Activated effector memory CD4-positive, alpha-beta T cell treated with Interleukin-2 at 50 U/mL for 16 hours (primary cell): ENCODE measurements around the gene CNTN5.
"Not testable (repeated sequence)": the region's sequence is repeated elsewhere in the genome, so short reads cannot be mapped to it uniquely, and the experiment has no call there.

Experiments
- DNase-seq: peaks from one replicate; pipeline ENCODE4 v3.0.0-alpha.2; 2020

CNTN5 gene

DNA sequence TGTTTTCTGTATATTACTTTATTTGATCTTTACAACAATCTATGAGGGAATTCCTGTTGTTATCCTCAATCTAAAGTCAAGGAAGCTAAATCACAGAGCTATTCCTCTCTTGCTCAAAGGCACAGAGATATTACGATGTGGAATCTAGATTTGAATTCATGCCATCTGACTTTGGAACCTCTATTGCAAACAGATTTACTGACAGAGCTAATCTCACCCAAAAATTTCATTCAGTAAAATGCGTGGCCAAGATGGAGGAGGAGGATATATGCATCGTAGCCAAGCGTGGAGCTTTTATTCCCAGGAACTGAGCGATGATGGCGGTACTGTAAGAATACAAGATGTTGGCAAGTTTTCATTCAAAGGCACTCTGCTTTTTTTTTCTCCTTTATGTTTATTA is 791.8 kb downstream of the CNTN5 start:
- no peak for DNase-seq

DNA sequence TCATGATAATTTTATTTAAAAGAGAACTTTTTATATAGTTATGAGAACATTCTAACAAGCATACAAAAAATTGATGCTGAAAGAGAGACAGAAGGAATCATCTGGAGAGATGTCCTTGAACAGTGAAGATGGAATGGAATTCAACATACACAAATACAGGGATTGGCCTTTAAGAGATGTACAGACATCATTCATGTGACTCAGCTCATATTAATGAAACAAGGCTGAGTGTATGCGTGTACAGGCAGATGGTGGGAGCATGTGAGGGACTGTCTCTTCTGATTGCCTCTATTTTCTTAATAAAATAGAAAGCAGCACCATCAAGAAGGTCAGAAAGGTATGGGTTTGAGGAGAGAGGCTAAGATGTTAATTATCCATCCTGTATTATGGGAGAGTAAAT is 793.3 kb downstream of the CNTN5 start:
- DNase-seq, result no peak

DNA sequence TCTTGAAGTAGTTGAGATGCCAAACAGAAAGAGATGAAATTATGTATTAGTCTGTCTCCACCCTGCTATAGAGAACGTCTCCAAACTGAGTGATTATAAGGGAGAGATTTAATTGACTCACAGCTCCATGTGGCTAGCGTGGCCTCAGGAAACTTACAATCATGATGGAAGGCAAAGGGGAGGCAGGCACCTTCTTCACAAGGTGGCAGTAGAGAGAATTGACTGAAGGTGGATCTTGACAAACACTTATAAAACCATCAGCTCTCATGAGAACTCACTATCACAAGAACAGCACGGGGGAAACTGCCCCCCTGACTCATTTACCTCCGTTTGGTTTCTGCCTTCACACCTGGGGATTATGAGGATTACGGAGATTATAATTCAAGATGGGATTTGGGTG is 794.0 kb downstream of the CNTN5 start:
- no peak for DNase-seq

DNA sequence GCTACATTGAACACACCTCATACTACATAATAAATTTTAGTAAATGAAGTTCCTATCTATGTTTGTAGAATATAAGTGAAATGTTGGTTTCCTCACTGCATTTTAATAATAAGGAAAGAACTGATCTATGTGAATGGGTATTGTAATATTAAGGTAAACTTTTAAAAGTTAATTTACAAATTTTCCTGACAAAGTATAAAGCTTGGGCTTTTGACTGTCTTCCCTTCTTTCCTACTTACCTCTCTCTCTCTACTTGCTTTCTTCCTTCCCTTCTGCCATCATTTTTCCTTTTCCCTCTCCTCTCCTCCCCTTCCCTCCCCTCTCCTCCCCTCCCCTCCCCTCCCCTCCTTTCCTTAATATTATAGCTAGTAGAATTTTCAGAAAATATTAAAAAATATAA is 798.2 kb downstream of the CNTN5 start:
- no peak for DNase-seq

DNA sequence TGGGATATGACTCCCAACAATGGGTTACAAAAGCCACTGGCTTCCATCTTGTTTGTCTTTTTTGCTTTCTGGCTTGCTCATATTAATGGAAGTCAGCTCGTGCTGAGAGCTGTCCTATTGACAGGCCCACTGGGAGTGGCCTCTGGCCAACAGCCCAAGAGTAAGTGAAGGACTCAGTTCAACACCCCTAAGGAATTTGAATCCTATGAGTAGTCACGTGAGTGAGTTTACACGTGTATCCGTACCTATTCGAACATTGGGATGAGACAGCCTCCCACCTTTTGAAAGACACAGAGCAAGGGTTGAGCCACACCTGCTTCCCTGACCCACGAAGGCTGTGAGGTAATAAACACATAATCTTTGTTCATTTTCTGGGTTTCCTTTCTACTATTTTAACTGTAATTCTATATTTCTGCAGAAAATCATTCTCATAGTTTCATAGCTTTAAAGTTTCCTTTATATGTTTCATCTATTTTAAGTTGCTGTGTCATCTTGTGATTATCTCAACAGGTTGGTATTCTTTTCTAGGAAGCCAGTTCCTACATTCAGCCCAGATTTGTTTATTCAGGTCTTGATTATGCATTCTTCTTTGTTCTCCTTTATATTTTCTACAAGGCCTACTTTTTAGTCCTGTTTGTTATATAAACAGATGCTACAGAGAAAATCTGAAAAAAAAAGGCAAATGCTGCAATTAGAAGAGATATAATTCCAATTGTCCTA is 802.3 kb downstream of the CNTN5 start:
- no peak for DNase-seq

DNA sequence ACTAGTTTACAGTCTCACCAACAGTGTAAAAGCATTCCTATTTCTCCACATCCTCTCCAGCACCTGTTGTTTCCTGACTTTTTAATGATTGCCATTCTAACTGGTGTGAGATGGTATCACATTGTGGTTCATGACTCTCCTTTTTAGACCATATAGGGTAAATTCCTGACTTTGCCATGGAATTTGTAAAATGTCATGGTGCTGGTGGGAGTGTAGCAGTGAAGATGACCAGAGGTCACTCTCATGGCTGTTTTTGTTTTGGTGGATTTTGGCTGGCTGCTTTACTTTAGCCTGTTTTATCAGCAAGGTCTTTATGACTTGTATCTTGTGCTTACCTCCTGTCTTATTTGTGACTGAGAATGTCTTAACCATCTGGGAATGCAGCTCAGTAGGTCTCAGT is 816.0 kb downstream of the CNTN5 start:
- not testable (repeated sequence) for DNase-seq

DNA sequence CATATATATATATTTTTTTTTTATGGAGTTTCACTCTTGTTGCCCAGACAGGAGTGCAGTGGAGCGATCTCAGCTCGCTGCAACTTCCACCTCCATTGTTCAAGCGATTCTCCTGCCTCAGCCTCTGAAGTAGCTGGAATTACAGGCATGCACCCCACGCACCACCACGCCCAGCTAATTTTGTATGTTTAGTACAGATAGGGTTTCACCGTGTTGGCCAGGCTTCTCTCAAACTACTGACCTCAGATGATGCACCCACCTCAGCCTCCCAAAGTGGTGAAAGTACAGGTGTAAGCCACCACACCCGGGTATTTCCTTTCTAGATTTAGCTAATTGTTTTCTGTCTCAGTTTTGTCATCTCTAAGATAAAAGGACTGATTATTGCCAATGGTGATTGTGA is 821.1 kb downstream of the CNTN5 start:
- DNase-seq, result no peak

DNA sequence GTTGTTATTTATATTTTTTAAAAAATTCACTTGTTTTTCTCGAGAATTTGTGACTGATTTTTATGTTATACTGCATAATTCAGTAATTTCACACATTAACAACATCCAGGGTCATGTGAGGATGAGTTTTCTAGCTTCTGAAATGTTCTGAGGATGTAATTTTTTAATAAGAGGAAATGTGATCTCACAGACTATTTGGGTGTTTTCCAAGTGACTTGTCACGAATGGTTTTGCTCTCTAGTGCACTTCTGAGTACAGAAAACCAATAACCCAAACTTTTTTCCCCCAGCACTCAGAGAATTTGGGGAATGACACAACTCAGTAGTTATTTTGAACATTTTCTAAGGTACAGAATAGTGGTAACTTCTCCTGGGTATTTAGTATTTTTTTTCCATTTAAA is 845.2 kb downstream of the CNTN5 start:
- DNase-seq, result no peak

DNA sequence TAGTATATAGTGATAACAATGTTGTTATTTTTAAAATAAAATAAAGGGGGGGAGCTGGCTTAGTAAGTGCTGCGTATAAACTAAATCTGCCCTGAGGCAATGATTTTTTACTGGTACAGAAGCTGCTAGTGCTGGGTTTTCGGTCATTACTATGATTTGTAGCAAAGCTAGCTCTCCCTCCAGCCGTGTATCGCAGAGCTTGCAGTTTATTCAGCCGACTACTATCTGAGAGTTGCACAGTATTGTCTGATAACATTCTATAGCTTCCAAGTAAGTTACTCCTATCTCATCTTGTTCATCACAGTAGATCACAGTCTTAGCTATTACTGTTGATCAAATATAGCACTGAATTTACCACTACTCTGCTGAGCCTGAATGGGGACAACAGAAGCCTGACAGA is 860.9 kb downstream of the CNTN5 start:
- no peak for DNase-seq

DNA sequence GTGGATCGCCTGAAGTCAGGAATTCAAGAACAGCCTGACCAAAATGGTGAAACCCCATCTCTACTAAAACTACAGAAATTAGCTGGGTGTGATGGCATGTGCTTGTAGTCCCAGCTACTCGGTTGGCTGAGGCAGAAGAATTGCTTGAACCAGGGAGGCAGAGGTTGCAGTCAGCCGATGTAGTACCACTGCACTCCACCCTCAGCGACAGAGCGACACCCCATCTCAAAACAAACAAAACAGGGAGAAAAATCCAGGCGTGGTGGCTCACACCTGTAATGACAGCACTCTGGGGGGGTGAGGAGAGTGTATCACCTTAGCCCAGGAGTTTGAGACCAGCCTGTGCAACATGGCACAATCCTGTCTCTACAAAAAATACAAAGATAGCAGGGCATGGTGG is 864.0 kb downstream of the CNTN5 start:
- DNase-seq, result no peak

DNA sequence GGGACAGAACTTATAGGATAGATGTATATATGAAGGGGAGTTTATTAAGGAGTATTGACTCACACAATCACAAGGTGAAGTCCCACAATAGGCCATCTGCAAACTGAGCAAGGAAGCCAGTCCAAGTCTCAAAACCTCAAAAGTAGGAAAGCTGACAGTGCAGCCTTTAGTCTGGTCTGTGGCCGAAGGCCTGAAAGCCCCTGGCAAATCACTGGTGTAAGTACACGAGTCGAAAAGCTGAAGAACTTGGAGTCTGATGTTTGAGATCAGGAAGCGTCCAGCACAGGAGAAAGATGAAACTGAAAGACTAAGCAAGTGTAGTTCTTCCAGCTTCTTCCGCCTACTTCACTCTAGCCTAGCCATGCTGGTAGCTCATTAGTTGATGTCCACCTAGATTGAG is 866.7 kb downstream of the CNTN5 start:
- no peak for DNase-seq

DNA sequence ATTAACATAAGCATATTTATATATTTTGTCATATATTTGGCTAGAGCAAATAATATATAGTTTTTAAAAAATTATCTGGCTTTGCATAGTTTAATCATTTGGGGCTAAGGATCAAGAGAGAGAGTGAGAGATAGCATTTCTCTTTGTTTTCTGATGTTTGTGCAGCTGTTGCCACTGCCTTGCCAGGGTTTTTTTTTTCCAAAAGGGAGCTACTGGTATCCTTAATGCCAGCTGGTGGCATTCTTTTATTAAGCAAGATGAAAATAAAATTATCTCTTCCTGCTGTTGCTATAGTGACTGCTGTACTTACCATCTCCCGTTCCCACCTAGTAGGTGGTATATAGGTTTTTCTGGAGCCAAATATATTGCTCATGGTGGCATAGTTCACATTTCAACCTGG is 873.1 kb downstream of the CNTN5 start:
- DNase-seq, result no peak

DNA sequence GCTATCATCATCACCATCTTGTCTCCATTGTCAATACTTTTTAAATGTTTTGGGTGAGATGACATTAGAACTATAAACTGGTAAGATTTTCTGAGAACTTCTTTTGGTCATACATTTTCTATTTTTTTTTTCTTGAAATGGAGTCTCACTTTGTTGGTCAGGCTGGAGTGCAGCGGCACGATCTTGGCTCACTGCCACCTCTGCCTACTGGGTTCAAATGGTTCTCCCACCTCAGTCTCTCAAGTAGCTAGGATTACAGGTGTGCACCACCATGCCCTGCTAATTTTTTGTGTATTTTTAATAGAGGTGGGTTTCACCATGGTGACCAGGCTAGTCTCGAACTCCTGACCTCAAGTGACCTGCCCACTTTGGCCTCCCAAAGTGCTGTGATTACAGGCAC is 880.4 kb downstream of the CNTN5 start:
- no peak for DNase-seq

DNA sequence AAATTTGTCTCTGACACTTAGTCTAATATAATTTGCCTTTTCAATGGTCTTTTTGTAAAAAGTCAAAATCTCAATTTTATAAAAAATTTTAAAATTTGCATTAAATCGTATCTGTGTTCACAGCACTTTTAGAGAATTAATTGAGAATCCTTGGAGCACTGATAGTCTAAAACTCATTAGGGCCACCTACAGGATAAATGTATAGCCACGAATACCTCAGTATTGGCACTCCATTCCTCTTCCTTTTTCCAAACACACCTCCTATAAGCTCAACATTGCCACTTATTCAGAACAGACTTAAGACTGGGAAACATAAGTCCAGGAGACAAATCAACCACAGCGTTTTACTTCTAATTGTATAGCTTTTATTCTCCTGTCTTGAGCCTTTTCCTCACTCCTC is 890.4 kb downstream of the CNTN5 start:
- DNase-seq, result no peak

DNA sequence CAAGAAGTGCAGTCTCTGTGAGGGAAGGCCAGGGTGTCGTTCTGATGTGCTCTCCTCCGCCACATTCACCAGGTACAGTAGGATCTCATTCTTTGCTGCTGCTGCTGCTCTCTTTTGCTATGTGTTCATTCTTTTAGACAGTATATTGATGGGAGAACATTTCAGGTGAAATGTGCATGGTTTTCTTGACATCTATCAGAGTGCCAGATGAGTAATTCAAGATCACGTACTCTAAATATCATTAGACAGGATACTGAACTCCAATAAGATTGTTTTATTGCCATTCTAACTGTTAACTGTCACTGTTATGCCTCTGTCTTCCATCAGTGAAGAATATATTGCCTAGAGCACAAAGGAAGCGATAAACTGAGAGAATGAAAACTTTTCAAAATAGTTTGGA is 895.3 kb downstream of the CNTN5 start:
- no peak for DNase-seq

DNA sequence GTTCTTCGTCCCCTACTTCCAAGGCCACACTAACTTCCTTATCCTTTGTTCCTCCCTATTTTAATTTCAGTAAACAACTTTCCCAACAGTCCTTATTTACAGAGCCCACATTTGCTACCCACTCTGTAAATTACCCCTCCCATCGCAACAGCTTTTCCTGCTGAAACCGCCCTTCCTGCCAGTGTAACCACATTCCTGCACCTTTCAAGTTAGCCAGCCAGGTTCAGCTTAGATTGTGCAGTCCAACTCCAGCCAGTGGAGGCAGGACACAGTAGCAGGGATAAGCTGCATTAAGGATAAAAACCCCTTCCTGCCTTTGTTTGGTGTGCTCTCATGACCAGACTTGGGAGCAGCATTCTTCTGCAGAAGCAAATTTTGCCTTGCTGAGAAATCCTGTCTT is 898.0 kb downstream of the CNTN5 start:
- DNase-seq, result no peak

DNA sequence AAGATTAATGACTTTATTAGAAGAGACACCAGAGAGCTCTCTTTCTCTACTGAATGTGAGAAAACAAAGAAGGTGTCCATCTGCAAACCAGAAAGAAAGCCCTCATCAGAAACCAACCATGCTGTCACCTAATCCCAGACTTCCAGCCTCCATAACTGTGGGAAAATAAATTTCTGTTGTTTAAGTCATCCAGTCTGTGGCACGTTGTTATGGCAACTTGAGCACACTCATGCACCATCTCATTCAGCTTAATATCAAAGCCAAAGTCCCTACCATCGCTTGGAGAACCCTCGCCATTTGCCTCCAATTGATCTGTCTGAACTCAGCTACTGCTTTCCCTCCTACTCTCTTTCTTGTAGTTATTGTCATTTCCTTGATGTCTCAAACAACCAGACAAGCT is 900.2 kb downstream of the CNTN5 start:
- no peak for DNase-seq

DNA sequence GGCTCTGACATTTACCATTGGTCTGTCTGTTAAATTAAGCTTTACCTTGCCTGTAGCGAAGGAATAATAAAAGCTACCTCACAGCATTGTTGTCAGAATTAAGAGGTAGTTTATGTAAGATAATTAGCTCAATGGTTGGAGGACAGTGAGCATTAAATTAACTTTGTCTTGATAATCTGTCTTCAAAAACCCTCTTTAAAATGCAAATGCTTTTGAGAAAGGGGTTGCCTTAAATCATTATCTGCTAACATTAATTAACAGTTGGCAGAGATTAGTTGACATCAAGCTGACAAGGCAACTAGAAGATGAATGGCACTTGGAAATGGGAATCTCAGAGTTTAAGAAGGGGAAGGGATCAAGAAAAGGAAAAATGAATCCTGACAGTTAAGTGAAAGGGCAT is 905.2 kb downstream of the CNTN5 start:
- DNase-seq, result no peak

DNA sequence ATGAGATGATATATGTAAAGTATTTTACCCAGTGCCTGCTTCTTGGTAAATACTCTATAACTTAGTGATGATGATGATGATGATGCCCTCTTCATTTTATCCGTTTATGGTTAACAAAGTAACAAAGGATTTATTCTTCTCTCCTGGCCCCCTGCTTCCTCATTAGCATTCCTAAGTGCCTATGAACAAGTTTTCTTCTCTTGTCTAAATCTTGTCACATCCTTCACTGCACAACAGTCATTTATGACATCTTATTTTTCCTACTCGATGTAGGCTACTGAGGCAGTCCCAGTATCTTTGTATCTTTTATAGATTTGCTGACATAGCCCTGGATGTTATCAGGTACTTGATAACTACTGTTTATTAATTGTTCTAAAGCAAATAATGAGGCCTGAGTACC is 911.9 kb downstream of the CNTN5 start:
- DNase-seq, result no peak

DNA sequence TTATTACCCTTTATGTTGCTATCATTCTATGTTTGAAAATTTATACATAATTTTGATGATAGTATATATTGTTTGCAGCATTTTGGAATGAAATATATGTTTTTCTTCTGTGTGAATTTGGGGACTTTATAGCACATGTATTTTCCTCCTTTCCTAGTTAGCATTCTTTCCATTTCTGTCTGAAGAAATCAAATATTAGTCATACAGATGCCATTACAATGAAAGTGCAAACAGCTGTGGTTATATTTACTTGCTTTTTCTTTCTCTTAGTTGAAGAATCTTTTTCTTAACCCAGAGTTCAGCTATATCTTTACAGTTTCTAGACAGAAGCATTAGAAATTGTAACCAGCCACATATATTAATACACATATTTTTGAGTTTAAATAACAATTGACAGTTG is 913.3 kb downstream of the CNTN5 start:
- DNase-seq, result no peak

DNA sequence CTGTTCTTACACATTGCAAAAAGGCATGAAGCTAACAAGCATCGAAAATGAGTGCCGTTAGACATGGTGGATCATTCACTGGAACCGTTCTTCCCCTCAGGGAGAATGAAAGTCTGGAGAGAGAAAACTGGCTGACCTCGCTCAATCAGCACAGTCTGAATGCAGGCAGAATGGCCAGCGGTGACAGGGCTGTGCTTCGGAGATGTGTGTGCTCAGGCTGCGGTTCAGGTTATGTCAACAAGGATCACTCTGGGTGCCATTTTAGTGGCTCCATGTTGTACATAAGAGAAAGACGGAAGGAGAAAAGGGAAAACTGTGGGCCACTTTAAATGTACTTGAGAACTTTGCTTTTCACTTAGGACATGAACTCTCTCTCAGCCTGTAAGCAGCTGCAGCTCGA is 916.6 kb downstream of the CNTN5 start:
- DNase-seq, result no peak

DNA sequence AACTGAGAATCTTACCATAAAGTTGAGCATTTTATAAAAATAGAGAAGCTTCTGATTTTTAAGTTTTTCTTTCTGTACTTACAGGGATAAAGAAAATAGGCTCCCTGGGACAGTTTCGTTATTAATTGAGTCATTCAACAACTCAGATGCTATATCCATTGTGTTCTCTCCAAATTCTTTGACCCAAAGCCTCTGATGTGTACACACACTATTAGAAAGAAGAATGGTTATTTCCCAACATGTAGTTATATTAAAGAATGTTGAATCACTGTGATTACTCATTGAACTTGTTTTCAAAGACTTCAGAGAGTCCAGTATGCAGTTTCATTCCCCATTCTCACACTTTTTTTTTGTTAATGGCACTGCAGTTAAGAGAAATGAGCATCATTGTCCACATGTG is 932.1 kb downstream of the CNTN5 start:
- DNase-seq, result no peak

DNA sequence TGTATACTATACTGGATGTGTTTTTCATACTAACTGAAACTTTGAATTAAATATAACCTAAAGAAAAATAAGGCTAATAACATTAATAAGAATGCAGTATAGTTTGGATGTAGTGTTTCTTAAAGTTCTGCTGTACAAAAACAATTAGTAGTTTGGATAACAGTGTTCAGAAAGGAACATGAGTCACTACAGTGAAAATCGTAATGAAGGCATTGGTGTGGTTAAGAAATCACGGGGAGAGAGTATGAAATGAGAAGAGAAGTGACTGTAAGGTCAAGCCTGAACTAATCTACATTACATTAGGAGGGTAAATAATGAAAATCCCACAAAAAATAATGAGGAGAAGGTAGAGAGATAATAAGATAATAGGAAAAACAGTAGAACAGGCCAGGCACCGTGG is 939.8 kb downstream of the CNTN5 start:
- DNase-seq, result no peak

DNA sequence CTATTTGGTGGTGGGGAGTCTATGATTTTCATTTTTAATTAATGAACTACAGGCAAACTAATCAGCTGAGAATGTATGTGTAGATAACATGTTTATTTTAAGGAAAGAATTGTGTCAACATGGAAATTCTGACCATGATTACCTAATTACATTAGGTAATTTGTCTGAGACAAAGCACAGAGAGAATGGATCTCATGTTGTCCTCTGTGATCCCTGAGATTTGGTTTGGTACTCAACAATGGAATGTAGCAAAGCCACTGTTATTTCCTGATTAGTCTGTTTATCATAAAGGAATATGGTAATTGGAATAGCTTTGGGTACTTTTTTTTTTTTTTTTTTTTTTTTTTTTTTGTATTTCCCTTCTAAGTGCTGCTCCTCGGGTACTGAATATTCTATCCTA is 947.6 kb downstream of the CNTN5 start:
- DNase-seq, result no peak

DNA sequence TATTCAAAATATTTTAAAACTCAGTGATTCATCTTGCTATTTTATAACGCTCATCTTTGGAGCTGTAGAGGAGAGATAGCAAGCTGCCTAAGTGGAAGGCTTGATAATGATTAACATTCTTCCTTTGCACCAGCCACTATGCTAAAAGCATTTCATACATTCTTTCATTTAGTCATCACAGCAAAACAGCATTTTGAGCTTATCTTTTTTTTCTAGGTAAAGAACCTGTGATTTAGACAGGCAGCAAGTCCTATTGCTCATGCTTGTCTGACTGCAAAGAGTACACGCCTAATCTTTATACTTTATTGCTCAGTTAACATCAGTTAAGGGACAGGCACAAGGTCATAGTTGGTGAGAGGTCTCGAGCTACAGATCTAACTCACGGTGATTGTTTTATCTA is 953.2 kb downstream of the CNTN5 start:
- DNase-seq, result no peak

DNA sequence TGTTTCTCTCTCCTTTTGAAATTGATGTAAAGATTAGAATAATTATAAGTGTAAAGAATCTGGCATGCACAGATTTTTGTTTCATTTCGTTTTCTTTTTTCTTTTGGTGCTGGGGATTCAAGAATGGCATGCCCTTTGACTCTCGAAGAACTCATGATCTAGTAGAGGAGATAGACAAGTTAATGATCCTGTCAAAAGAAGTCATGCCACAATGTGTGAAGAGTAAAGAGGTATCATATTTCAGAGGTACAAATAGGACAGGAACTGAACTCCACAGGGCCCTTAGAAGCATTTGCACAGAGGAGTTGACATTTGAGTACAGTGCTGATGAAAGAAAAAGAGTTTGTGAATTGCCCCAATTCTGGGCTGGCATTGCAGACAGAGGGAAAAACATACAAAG is 958.3 kb downstream of the CNTN5 start:
- DNase-seq, result no peak
